ENCODE results near the gene HADHB. TPM values are rescaled to one million over a fixed set of nuclear protein-coding genes. Genes with fewer than 3 reads are reported as not detected.

Gene HADHB
- total RNA-seq, 1 donor from 2014 or later: 101 TPM

- no peak overlapping the region for H3K4me3 Mint-ChIP-seq (ENCODE audit: unreplicated experiment)
- DNase-seq (ENCODE audit: low spot score): no peak
- H3K4me1 Mint-ChIP-seq (ENCODE audit: unreplicated experiment): no peaks in the 10 kb centered on the region
- H3K27ac Mint-ChIP-seq (ENCODE audit: unreplicated experiment): no peak overlapping the region
- peaks cover 38% of the 10 kb centered on the region for H3K36me3 Mint-ChIP-seq (ENCODE audit: low read depth, unreplicated experiment)
- no peaks in the 10 kb centered on the region for H3K9me3 Mint-ChIP-seq (ENCODE audit: unreplicated experiment)
- peaks cover 1% of the 10 kb centered on the region for H3K27me3 Mint-ChIP-seq (ENCODE audit: unreplicated experiment)
- no peak for TF ChIP-seq CTCF (IDR thresholded peaks at IDR 0.05; ENCODE audit: unreplicated experiment)
Observed at GRCh38 chr2:26281226-26281625, 36.5 kb downstream of the HADHB start.

GRCh38 chr2:26283606-26284005 is 38.9 kb downstream of the HADHB start:
- H3K9me3 Mint-ChIP-seq (ENCODE audit: unreplicated experiment): no peaks in the 10 kb centered on the region
- DNase-seq (ENCODE audit: low spot score): no peak
- H3K27me3 Mint-ChIP-seq (ENCODE audit: unreplicated experiment): peaks cover 3% of the 10 kb centered on the region
- peaks cover 35% of the 10 kb centered on the region for H3K36me3 Mint-ChIP-seq (ENCODE audit: low read depth, unreplicated experiment)
- no peaks in the 10 kb centered on the region for H3K4me1 Mint-ChIP-seq (ENCODE audit: unreplicated experiment)
- no peak for TF ChIP-seq CTCF (IDR thresholded peaks at IDR 0.05; ENCODE audit: unreplicated experiment)
- H3K27ac Mint-ChIP-seq (ENCODE audit: unreplicated experiment): no peak overlapping the region
- H3K4me3 Mint-ChIP-seq (ENCODE audit: unreplicated experiment): peak overlapping the region; percentile 7

- H3K4me1 Mint-ChIP-seq (ENCODE audit: unreplicated experiment): no peaks in the 10 kb centered on the region
- TF ChIP-seq CTCF (IDR thresholded peaks at IDR 0.05; ENCODE audit: unreplicated experiment): no peak
- no peak overlapping the region for H3K4me3 Mint-ChIP-seq (ENCODE audit: unreplicated experiment)
- H3K27me3 Mint-ChIP-seq (ENCODE audit: unreplicated experiment): peaks cover 3% of the 10 kb centered on the region
- H3K9me3 Mint-ChIP-seq (ENCODE audit: unreplicated experiment): no peaks in the 10 kb centered on the region
- no peak overlapping the region for H3K27ac Mint-ChIP-seq (ENCODE audit: unreplicated experiment)
- DNase-seq (ENCODE audit: low spot score): no peak
- H3K36me3 Mint-ChIP-seq (ENCODE audit: low read depth, unreplicated experiment): peaks cover 35% of the 10 kb centered on the region
Observed at GRCh38 chr2:26284132-26284531, 39.4 kb downstream of the HADHB start.

GRCh38 chr2:26285931-26286330 is 41.2 kb downstream of the HADHB start:
- Mint-ChIP-seq H3K27me3 (ENCODE audit: unreplicated experiment) (peaks cover 2% of the 10 kb centered on the region), H3K4me1 (ENCODE audit: unreplicated experiment) (no peaks in the 10 kb centered on the region), H3K9me3 (ENCODE audit: unreplicated experiment) (no peaks in the 10 kb centered on the region), H3K4me3 (ENCODE audit: unreplicated experiment) (no peak overlapping the region), H3K36me3 (ENCODE audit: low read depth, unreplicated experiment) (peaks cover 30% of the 10 kb centered on the region), H3K27ac (ENCODE audit: unreplicated experiment) (no peak overlapping the region)
- no peak for TF ChIP-seq CTCF (IDR thresholded peaks at IDR 0.05; ENCODE audit: unreplicated experiment)
- no peak for DNase-seq (ENCODE audit: low spot score)

- TF ChIP-seq CTCF (IDR thresholded peaks at IDR 0.05; ENCODE audit: unreplicated experiment): no peak
- peaks cover 2% of the 10 kb centered on the region for H3K27me3 Mint-ChIP-seq (ENCODE audit: unreplicated experiment)
- H3K36me3 Mint-ChIP-seq (ENCODE audit: low read depth, unreplicated experiment): peaks cover 8% of the 10 kb centered on the region
- no peaks in the 10 kb centered on the region for H3K4me1 Mint-ChIP-seq (ENCODE audit: unreplicated experiment)
- no peak for DNase-seq (ENCODE audit: low spot score)
- H3K9me3 Mint-ChIP-seq (ENCODE audit: unreplicated experiment): no peaks in the 10 kb centered on the region
- H3K27ac Mint-ChIP-seq (ENCODE audit: unreplicated experiment): no peak overlapping the region
- no peak overlapping the region for H3K4me3 Mint-ChIP-seq (ENCODE audit: unreplicated experiment)
Observed at GRCh38 chr2:26290001-26290400, 45.3 kb downstream of the HADHB start.
